ENCODE measurements around the gene SNAPC5.

The SNAPC5 gene

GRCh38 chr15:66454143-66454542 is 43.4 kb downstream of the SNAPC5 start:
- DNase-seq, result no peak

GRCh38 chr15:66452971-66453580 is 44.5 kb downstream of the SNAPC5 start:
- DNase-seq, result no peak

- DNase-seq, result no peak
Observed at GRCh38 chr15:66452420-66452819, 45.1 kb downstream of the SNAPC5 start.

Measured in fibroblast of skin of right biceps (primary cell).